Measurements from ENCODE around the gene TMEM201. TPM values are rescaled to one million over a fixed set of nuclear protein-coding genes. Genes with fewer than 3 reads are reported as not detected.

Gene TMEM201
- total RNA-seq, 2 experiments from 2014 or later, result 7.5 to 21.9 TPM

- TF ChIP-seq CTCF (conservative IDR thresholded peaks at IDR 0.05; ENCODE audit: low read length) (no peak), EZH2phosphoT487 (IDR thresholded peaks at IDR 0.05; ENCODE audit: borderline replicate concordance, low read depth, low read length) (no peak)
- Histone ChIP-seq H3K36me3 (ENCODE audit: insufficient read depth, low read length) (peaks cover 42% of the 10 kb centered on the region; the same call in 1 of the 2 replicates), H3K9me3 (ENCODE audit: low read length) (no peaks in the 10 kb centered on the region), H3K27ac (ENCODE audit: low read depth, low read length, poor library complexity, severe bottlenecking) (no peak overlapping the region), H3K9me2 (ENCODE audit: insufficient read depth, low read length) (no peaks in the 10 kb centered on the region), H3K4me2 (ENCODE audit: low read length) (no peak overlapping the region), H3K4me3 (ENCODE audit: low read depth, low read length, poor library complexity, severe bottlenecking) (no peak overlapping the region), H4K20me1 (ENCODE audit: insufficient read depth, low read length) (no peaks in the 10 kb centered on the region), H2AFZ (ENCODE audit: low read length) (no peak overlapping the region), H3K79me2 (ENCODE audit: insufficient read depth, low read depth, low read length) (no peaks in the 10 kb centered on the region; the same call in 1 of the 2 replicates), H3K4me1 (ENCODE audit: insufficient read depth, low read length, poor library complexity, severe bottlenecking) (peaks cover 13% of the 10 kb centered on the region)
- POLR2A ChIA-PET, result interaction anchor here (1.4 kb wide), 1 partner anchor 8 kb away, joined by 3 read pairs; no protein-coding TSS in a partner anchor
- DNase-seq (ENCODE audit: low spot score), result no peak
- no TSS peak for BruUV-seq (replicated peaks)
- intact Hi-C loops (cut with micrococcal nuclease; ENCODE audit: unreplicated experiment), result no loop called here
- CTCF ChIA-PET (ENCODE audit: unreplicated experiment), result no interaction called here
These were observed 8.9 kb downstream of the TMEM201 start for GRCh38 chr1:9597361-9598315.

- Histone ChIP-seq H3K79me2 (ENCODE audit: insufficient read depth, low read depth, low read length) (no peaks in the 10 kb centered on the region), H3K9me2 (ENCODE audit: insufficient read depth, low read length) (no peaks in the 10 kb centered on the region), H3K27ac (ENCODE audit: low read depth, low read length, poor library complexity, severe bottlenecking) (no peak overlapping the region), H2AFZ (ENCODE audit: low read length) (no peak overlapping the region), H4K20me1 (ENCODE audit: insufficient read depth, low read length) (no peaks in the 10 kb centered on the region), H3K4me3 (ENCODE audit: low read depth, low read length, poor library complexity, severe bottlenecking) (no peak overlapping the region), H3K9me3 (ENCODE audit: low read length) (no peaks in the 10 kb centered on the region), H3K4me2 (ENCODE audit: low read length) (no peak overlapping the region), H3K36me3 (ENCODE audit: insufficient read depth, low read length) (peaks cover 42% of the 10 kb centered on the region; the same call in 1 of the 2 replicates), H3K4me1 (ENCODE audit: insufficient read depth, low read length, poor library complexity, severe bottlenecking) (peaks cover 6% of the 10 kb centered on the region)
- ChIA-PET POLR2A (interaction anchor here (0.9 to 1.4 kb wide), 2 partner anchors 9 to 119 kb away, joined by 3 read pairs; no protein-coding TSS in a partner anchor), CTCF (ENCODE audit: unreplicated experiment) (no interaction called here)
- no peak for TF ChIP-seq CTCF (conservative IDR thresholded peaks at IDR 0.05; ENCODE audit: low read length)
- no peak for TF ChIP-seq EZH2phosphoT487 (IDR thresholded peaks at IDR 0.05; ENCODE audit: borderline replicate concordance, low read depth, low read length)
- BruUV-seq (replicated peaks), result no TSS peak
- no peak for DNase-seq (ENCODE audit: low spot score)
- intact Hi-C loops (cut with micrococcal nuclease; ENCODE audit: unreplicated experiment), result no loop called here
These were observed 9.6 kb downstream of the TMEM201 start for GRCh38 chr1:9598316-9598700.

Data from OCI-LY7 (cell line).